ENCODE results near the gene PKHD1.

The PKHD1 gene

DNA sequence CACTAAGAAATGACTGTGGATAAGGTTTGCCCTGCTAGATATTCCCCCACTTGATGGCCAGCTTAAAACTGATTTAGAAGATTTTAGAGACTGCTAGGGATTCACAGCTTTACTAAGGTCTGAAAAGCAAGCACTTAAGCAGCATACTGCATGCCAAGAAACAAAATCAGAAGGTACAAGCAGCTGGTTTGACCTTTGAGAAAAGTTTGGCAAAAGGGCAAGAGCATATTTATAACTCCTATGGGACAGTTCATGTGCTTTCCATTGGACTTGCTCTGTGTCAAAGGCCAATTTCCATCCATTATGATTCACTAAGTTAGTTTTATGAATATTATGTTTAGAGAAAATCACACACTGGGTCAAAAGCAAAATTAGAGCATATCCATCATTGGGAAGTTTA lies 402.8 kb downstream of the PKHD1 start:
- DNase-seq (ENCODE audit: low read depth): no peak

DNA sequence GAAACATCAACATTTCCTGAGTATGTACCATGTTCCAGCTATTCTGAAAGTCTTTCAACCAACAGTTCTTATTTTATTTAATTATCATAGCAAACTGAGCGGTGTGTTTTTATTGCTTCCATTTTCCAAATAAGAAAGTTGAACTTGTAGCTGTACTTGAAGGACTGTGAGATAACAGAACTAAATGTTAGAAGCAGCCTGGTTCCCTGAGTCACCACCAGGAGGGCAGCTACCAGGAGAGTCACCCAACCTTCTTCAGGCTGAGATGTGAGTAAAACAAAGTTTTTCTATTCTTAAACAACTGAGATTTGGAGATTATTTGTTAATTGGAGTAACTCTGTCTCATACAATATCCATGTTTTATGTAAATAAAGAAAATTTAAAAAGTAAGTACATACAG lies 403.4 kb downstream of the PKHD1 start:
- DNase-seq (ENCODE audit: low read depth): no peak

DNA sequence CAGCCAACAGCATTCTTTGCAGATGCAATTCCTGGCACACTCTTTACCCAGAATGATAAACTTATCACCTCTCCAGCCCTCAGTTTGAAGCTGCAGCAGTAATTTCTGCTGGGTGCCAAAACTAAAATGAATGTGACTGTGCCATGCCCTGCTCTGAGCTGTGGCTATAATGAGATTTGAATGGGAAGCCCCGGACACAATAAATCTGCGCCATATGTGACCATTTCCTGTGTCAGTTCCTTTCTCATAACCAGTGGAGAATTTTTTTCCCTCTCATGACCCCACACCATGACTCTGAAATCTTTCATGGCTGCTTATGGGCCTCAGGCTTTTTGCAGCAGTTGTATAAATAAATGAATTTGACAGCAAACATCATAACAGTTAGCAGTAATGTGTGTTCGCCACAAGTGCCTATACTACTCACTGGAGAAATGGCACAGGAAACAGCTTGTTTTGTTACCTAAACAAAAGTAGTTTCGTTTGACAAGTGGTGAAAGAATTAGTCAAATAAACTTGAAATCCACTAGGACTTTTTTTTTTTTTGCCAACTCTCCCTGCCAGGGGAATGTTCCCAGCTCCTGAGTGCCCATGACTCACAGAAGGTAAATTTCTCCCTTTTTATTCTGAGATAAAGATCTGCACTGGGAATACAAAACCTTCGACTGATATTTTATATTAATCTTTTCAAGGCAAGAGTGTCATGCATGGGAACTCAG lies 408.4 kb downstream of the PKHD1 start:
- no peak for DNase-seq (ENCODE audit: low read depth)

DNA sequence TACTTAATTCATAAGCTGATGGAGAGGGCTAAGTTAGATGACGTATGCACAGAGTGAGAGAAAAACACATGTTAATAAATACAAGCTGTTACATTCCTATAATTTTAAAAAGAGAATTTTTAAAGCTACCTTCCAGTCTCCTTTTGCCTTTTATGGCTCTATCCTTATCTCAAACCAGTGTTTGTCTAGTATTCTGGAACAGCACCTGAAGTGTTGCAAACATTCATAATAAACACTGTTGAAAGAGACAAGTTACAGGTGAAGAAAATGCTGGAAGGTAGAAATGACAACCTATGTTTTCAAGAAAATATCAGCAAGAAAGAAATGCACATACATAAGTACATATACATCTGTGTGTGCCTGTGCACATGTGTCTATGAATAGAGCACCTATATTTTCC lies 409.1 kb downstream of the PKHD1 start:
- no peak for DNase-seq (ENCODE audit: low read depth)

- no peak for DNase-seq (ENCODE audit: low read depth)
These were observed 411.5 kb downstream of the PKHD1 start for GRCh38 chr6:51675922-51676275.

DNA sequence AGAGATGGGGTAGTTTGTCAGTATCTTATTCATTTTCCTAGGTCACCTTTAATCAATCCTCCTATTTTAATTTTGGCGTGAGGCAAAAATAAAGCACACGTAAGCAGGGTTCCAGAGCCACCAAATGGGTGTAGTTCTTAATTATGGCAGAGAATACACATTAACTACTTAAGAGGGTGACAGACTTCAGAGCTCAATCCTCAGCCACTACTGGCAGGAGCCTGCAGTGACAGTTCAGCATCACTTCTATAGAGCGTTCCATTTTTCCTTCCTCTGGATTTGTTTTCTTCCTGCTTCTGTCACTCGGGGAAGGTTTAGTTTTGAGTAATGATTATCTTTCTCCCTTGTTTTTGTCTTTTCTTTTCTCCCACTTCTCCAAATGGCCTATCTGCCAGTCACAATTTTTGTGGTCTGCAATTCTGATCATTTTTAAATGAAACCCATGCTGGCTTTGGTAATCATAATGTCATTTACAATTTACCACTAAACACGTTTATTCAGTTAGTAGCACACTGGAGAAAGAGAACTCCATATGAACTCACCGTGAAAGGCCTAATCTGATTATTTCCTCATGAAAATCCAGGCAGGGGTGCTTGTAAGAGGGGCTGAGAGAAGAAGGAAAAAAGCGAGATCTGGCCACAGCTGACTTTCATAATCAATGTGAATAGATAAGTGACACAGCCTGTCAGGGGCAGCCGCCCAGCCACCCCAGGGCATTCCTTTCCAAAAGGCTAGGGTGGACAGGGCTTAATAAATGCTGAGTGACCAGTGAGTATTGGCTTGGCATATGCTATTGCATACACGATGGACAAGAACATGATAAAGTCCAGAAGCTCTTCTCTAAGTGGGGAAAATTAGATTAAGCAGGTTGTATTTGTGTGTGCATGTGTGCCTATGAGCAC lies 412.1 kb downstream of the PKHD1 start:
- DNase-seq (ENCODE audit: low read depth): no peak

- DNase-seq (ENCODE audit: low read depth): no peak
These were observed 423.9 kb downstream of the PKHD1 start for GRCh38 chr6:51663525-51663924.

GRCh38 chr6:51660767-51661166 lies 426.6 kb downstream of the PKHD1 start:
- DNase-seq (ENCODE audit: low read depth): no peak

DNA sequence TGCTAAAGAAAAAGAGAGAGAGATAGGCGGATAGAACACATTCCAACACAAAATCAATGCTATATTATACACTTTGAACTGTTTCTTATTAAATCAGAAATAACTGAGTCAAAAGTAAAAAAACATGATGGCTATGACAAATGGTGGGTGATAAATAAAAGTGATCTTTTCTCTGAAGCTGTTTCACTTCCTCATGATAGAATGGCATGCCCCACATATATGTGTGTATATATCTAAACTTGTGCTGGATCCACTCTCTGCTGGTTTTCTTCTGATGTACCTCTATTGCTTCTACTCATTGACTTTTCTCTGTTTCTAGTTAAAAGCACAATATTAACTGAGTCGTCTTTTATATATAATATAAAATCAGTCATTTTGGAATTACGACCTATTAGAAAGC lies 429.9 kb downstream of the PKHD1 start:
- DNase-seq (ENCODE audit: low read depth): no peak

- no peak for DNase-seq (ENCODE audit: low read depth)
These were observed 431.9 kb downstream of the PKHD1 start for GRCh38 chr6:51655517-51655916.

DNA sequence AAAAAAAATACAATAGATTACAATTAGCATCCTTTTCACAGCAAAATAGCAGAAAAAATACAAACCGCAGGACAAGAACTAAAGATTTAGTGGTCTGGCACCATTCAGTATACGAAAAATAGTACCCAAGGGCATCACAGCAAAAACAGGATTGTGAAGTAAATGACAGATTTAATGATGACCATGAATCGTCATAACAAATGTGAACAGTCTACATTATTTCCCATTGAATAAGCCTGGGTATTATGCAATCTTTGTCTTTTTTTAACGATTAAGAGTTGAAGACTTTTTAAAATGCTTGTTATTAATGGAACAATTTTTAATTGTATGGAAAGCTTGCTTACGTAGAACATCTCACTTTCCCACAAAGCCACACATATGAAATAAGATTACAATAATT lies 432.8 kb downstream of the PKHD1 start:
- no peak for DNase-seq (ENCODE audit: low read depth)

DNA sequence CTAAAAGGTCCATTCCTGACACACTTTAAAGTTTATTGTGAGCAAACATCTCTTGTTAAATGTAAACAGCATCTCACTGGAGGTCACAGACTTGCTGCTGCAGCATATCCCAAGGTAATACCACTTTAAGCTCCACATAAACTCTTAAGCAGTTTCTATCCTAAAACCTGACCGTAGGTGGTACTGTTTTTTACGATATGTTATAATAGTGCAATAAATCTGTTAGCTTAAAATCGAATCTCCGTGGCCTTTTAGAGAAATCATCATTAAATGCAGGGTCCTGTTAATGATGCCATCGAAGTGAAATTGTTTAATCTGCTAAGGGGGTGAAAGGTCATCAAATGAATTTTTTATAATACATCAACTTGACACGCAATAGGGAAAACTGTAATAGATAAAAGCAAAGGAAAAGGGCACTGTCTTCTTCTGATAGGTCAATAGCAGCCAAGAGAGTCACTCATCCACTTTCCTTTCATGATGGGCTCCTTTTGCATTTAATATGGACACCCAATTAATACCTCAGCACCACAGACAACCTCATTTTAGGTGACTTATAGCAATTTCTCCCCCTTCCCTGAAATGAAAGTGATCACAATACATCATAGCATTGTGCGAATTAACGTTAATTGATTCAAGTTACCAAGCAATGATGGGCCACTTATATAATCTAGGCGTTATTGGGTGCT lies 436.1 kb downstream of the PKHD1 start:
- no peak for DNase-seq (ENCODE audit: low read depth)

DNA sequence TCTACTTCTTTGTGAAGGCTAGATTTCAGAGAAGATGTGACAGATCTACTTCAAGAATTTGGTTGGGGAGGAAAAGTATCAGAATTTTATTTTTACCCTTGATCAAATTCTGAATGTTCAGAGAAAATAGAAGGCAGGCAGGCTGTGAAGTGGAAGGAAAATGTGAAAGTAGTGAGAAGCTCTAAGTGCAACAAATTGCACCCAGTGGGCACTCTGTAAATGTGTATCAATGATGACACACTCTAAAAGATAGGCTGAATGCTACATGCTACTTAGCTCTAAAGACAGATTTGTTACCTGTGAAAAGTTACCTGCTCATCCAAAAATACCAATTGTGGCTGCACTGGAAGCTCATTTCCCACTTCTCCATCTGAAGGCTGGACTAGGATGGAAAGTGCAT lies 438.6 kb downstream of the PKHD1 start:
- DNase-seq (ENCODE audit: low read depth): no peak

GRCh38 chr6:51648236-51648635 lies 439.2 kb downstream of the PKHD1 start:
- DNase-seq (ENCODE audit: low read depth): no peak

GRCh38 chr6:51644426-51644825 lies 443.0 kb downstream of the PKHD1 start:
- no peak for DNase-seq (ENCODE audit: low read depth)

- no peak for DNase-seq (ENCODE audit: low read depth)
These were observed 447.4 kb downstream of the PKHD1 start for GRCh38 chr6:51640021-51640420.

- no peak for DNase-seq (ENCODE audit: low read depth)
These were observed 454.0 kb downstream of the PKHD1 start for GRCh38 chr6:51633424-51633823.

GRCh38 chr6:51630011-51630410 lies 457.4 kb downstream of the PKHD1 start:
- no peak for DNase-seq (ENCODE audit: low read depth)

DNA sequence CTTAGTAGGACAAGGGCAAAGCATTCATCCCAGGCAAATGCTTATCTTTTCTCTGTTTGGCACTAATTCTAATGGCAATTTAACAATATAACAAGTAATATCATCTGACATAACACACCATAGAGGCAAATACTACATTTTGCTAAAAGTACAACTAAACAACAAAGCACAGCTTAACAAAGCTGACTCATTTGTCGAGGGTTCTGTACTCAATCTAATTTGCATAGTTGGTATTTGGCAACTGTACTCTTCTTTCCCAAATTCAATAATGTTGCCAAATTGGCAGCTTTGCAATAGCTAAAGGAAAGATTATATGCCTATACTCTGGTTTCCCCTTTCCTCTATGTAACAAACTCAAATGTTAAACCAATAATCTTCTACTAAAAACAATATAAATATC lies 461.0 kb downstream of the PKHD1 start:
- no peak for DNase-seq (ENCODE audit: low read depth)

DNA sequence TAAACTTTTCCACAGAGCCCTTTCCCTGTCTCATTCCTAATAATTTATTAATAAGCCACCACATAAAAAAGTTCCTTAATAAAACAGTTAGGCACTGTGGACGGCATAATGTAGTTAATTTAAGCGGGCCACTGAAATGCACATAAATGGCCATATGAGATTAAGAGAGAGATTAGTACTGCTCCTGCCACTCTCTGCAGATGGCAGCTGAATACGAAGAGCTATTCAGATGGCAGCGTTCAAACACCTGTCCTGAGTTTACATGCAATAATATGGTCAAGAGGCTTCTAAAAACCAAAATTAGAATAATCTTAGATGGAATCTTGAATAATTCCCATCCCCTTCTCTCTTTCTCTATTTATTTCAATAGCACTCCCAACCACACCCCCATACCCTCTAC lies 461.8 kb downstream of the PKHD1 start:
- DNase-seq (ENCODE audit: low read depth): no peak

DNA sequence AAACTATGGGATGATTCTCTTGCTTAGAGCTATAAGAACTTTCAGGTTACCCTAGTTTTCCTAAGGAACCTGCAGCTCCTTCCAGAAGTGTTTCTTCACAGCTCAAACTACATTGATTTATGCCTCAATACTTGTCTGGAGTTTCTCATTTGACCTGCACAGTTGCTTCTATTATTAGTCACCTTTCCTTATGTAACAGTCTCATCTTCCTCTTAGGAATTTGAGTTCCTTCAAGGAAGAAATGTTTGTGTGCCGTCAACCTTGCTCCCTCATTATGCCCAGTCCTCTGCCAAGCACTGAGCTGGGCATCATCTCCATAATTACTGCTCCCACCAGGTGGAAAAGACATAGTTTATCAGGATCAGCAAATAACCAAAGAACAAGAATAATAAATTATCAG lies 466.4 kb downstream of the PKHD1 start:
- no peak for DNase-seq (ENCODE audit: low read depth)

DNA sequence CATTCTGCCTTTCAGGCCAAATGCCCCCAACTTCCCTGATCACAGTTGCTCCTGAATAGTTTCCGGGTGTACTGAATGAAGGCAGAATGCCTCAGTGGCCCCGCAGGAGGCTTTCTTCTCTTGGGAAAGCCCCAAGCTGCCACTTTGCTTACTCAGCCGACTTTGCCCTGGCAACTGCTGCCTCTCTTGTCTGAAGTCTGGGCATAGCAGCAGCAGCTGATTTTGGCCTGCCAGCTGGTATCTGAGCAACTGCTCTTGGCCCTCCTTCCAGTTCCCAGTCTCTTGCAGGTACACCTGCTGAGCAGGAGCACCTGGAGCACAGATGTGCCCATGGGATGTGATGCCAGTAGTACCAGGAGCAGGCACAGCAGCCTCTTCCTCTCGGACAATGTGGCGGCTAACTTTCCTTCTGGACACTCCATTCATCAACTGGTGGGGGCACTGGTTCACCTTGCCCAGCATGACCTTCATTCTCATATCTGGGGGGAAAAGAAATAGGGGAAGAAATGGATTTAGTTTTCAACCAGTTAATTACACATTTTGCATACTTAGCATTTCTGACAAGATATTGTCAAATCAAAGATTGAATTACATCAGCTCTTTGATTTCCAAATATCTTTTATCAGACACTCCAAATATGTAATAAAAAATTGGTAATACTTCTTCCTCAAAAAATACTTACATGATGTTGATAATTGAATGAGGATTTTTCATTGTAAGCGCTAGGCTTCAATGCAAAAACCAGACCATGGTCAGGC lies 468.2 kb downstream of the PKHD1 start:
- DNase-seq (ENCODE audit: low read depth): no peak

All from activated T-cell treated with anti-CD3 and anti-CD28 coated beads for 1 hour (primary cell).